PFSK-1 (cell line): ENCODE measurements around the gene ERGIC1.

ENCODE experiments used
- FOXP2 ChIP-seq: optimal IDR thresholded peaks from 2 replicates; pipeline ENCODE3; 2011; ENCODE audit warnings: borderline replicate concordance, control low read depth, inconsistent platforms; ENCODE audit not compliant: insufficient read depth; ENCODE audit errors: extremely low read length, extremely low read depth
- POLR2AphosphoS5 ChIP-seq: IDR thresholded peaks from 2 replicates; pipeline ENCODE4 v1.6.1; 2012; ENCODE audit warnings: low read depth, mild to moderate bottlenecking, control low read depth, low read length, moderate library complexity
- REST ChIP-seq, 2 experiments: IDR thresholded peaks; 2 replicates each; pipeline versions ENCODE4 v1.6.1 to v1.8.0; 2011 to 2012; ENCODE audit warnings: low read depth in 2 of 2, low read length in 2 of 2, control low read depth in 1 of 2, inconsistent platforms in 1 of 2, mild to moderate bottlenecking in 1 of 2, moderate library complexity in 1 of 2; ENCODE audit not compliant: insufficient read depth in 1 of 2
- SIN3A ChIP-seq: IDR thresholded peaks from 2 replicates; pipeline ENCODE4 v1.6.1; 2012; ENCODE audit warnings: mild to moderate bottlenecking, low read length, moderate library complexity, borderline replicate concordance; ENCODE audit not compliant: insufficient read depth
- TAF1 ChIP-seq: IDR thresholded peaks from 2 replicates; pipeline ENCODE4 v1.6.1; 2012; ENCODE audit warnings: low read length, control low read depth, borderline replicate concordance; ENCODE audit not compliant: insufficient read depth

ERGIC1 gene

GRCh38 chr5:172795318-172795977 lies 38.6 kb upstream of the ERGIC1 start:
- TF ChIP-seq POLR2AphosphoS5 (no peak), REST (IDR thresholded peaks at IDR 0.05; ENCODE audit: insufficient read depth in 1 of 2, low read depth in 2 of 2, low read length in 2 of 2) (peak in 1 of 2 experiments; percentile 19; a peak in 1 of 4 replicates), FOXP2 (peak; percentile 43), SIN3A (0 out of 2 replicates have a peak, but pooled peaks have one; percentile 41)

- no peak for TF ChIP-seq REST (IDR thresholded peaks at IDR 0.05; ENCODE audit: insufficient read depth in 1 of 2, low read depth in 2 of 2, low read length in 2 of 2)
- no peak for TF ChIP-seq TAF1
- TF ChIP-seq SIN3A = no peak
- no peak for TF ChIP-seq POLR2AphosphoS5
- TF ChIP-seq FOXP2 = no peak
These were observed 37.7 kb upstream of the ERGIC1 start for GRCh38 chr5:172796306-172796705.

- TF ChIP-seq FOXP2 (no peak), SIN3A (no peak), REST (IDR thresholded peaks at IDR 0.05; ENCODE audit: insufficient read depth in 1 of 2, low read depth in 2 of 2, low read length in 2 of 2) (no peak), POLR2AphosphoS5 (no peak), TAF1 (no peak)
These were observed 36.3 kb upstream of the ERGIC1 start for GRCh38 chr5:172797771-172798191.

GRCh38 chr5:172798422-172799215 lies 35.4 kb upstream of the ERGIC1 start:
- TF ChIP-seq FOXP2 = no peak
- no peak for TF ChIP-seq REST (IDR thresholded peaks at IDR 0.05; ENCODE audit: insufficient read depth in 1 of 2, low read depth in 2 of 2, low read length in 2 of 2)
- TF ChIP-seq POLR2AphosphoS5 = no peak
- no peak for TF ChIP-seq TAF1
- no peak for TF ChIP-seq SIN3A
